Body of pancreas (tissue), 4 donors: ENCODE data around the gene LRR1.

Experiments
- CTCF ChIP-seq, 7 experiments: fragments of 450-650 bp in 4 of 7; fragments of 200-600 bp in 3 of 7; sonication (generic) in 3 of 7; IDR thresholded peaks; one replicate each; pipeline ENCODE4 v1.5.1; 2016 to 2019; ENCODE audit warnings: antibody characterized with exemption in 7 of 7
- POLR2A ChIP-seq, 3 donors: fragments of 450-650 bp; IDR thresholded peaks; one replicate each; pipeline ENCODE4 v1.6.1; 2016; ENCODE audit warnings: antibody characterized with exemption in 3 of 3, mild to moderate bottlenecking in 2 of 3

DNA sequence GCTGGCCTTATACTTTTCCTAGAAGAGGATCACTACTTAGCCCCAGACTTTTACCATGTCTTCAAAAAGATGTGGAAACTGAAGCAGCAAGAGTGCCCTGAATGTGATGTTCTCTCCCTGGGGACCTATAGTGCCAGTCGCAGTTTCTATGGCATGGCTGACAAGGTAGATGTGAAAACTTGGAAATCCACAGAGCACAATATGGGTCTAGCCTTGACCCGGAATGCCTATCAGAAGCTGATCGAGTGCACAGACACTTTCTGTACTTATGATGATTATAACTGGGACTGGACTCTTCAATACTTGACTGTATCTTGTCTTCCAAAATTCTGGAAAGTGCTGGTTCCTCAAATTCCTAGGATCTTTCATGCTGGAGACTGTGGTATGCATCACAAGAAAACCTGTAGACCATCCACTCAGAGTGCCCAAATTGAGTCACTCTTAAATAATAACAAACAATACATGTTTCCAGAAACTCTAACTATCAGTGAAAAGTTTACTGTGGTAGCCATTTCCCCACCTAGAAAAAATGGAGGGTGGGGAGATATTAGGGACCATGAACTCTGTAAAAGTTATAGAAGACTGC lies 23.4 kb downstream of the LRR1 start:
- TF ChIP-seq CTCF (IDR thresholded peaks at IDR 0.05) (no peak), POLR2A (IDR thresholded peaks at IDR 0.05) (no peak)
